Measurements from ENCODE around the gene MAU2.

The MAU2 gene

DNA sequence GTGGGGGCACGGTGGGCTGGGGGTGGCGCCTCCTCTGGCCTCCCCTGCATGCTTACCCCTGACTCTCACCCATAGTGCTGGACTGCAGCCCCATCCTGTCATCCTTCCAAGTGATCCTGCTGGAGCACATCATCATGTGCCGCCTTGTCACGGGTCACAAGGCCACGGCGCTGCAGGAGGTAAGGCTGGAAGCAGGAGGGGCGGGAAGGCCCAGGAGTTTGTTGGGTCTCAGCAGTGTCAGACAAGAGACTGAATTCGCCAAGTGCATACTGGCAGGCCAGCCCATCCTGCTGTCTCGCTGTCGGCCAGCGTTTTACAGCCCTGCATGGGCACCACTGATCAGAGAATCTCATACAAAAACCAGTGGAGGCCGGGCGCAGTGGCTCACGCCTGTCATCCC, 23.1 kb downstream of the MAU2 start:
- no peaks in the 10 kb centered on the region for H3K9me2 ChIP-seq (replicated peaks; ENCODE audit: control insufficient read depth, low read length)
- no peak overlapping the region for H3K27ac ChIP-seq (ENCODE audit: low read depth, low read length)
- H3K27me3 ChIP-seq (ENCODE audit: control insufficient read depth, low read length) = no peaks in the 10 kb centered on the region
- no peaks in the 10 kb centered on the region for H3K79me2 ChIP-seq (ENCODE audit: control insufficient read depth, low read length)
- no peaks in the 10 kb centered on the region for H3K9me3 ChIP-seq (ENCODE audit: control insufficient read depth, insufficient read depth, low read length)
- TF ChIP-seq EZH2phosphoT487 (IDR thresholded peaks at IDR 0.05; ENCODE audit: borderline replicate concordance, low read length) = no peak
- TF ChIP-seq, protein P1, sequence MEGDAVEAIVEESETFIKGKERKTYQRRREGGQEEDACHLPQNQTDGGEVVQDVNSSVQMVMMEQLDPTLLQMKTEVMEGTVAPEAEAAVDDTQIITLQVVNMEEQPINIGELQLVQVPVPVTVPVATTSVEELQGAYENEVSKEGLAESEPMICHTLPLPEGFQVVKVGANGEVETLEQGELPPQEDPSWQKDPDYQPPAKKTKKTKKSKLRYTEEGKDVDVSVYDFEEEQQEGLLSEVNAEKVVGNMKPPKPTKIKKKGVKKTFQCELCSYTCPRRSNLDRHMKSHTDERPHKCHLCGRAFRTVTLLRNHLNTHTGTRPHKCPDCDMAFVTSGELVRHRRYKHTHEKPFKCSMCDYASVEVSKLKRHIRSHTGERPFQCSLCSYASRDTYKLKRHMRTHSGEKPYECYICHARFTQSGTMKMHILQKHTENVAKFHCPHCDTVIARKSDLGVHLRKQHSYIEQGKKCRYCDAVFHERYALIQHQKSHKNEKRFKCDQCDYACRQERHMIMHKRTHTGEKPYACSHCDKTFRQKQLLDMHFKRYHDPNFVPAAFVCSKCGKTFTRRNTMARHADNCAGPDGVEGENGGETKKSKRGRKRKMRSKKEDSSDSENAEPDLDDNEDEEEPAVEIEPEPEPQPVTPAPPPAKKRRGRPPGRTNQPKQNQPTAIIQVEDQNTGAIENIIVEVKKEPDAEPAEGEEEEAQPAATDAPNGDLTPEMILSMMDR (IDR thresholded peaks at IDR 0.05; ENCODE audit: low read depth, low read length, poor library complexity, severe bottlenecking) = no peak
- peaks cover 72% of the 10 kb centered on the region for H3K36me3 ChIP-seq (ENCODE audit: control insufficient read depth, low read length)
- H3K4me3 ChIP-seq (ENCODE audit: low read length) = no peak overlapping the region
- no peaks in the 10 kb centered on the region for H3K4me1 ChIP-seq (ENCODE audit: control insufficient read depth, low read length)
- H3F3A ChIP-seq (ENCODE audit: control insufficient read depth, insufficient read depth) = no peaks in the 10 kb centered on the region
- no peaks in the 10 kb centered on the region for H4K20me1 ChIP-seq (ENCODE audit: control insufficient read depth, insufficient read depth, low read depth, low read length)
- H3K4me2 ChIP-seq (ENCODE audit: low read length) = no peak overlapping the region

DNA sequence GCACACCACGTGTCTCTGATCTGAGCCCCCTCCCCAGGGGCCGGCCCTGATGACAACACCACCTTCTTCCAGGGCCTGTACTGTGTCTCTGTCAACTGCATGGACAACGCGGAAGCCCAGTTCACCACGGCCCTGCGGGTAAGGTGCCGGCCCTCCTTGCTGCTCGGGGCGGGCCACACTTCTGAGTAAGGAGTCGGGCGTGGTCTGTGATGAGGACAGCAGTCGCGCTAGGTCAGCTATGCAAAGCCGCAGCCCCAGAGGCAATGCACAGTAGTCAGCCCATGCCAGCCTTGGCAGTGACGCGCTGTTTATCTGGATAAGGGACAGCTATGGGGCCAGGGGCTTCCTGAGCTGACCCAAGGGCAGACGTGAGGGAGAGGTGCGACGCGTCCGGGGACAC, 24.6 kb downstream of the MAU2 start:
- Histone ChIP-seq H3K9me3 (ENCODE audit: control insufficient read depth, insufficient read depth, low read length) (no peaks in the 10 kb centered on the region), H3K27ac (ENCODE audit: low read depth, low read length) (no peak overlapping the region), H3K4me1 (ENCODE audit: control insufficient read depth, low read length) (no peaks in the 10 kb centered on the region), H3F3A (ENCODE audit: control insufficient read depth, insufficient read depth) (no peaks in the 10 kb centered on the region), H3K79me2 (ENCODE audit: control insufficient read depth, low read length) (no peaks in the 10 kb centered on the region), H3K27me3 (ENCODE audit: control insufficient read depth, low read length) (no peaks in the 10 kb centered on the region), H3K4me3 (ENCODE audit: low read length) (no peak overlapping the region), H3K36me3 (ENCODE audit: control insufficient read depth, low read length) (peaks cover 79% of the 10 kb centered on the region), H3K4me2 (ENCODE audit: low read length) (no peak overlapping the region), H4K20me1 (ENCODE audit: control insufficient read depth, insufficient read depth, low read depth, low read length) (no peaks in the 10 kb centered on the region), H3K9me2 (replicated peaks; ENCODE audit: control insufficient read depth, low read length) (no peaks in the 10 kb centered on the region)
- no peak for TF ChIP-seq EZH2phosphoT487 (IDR thresholded peaks at IDR 0.05; ENCODE audit: borderline replicate concordance, low read length)

DNA sequence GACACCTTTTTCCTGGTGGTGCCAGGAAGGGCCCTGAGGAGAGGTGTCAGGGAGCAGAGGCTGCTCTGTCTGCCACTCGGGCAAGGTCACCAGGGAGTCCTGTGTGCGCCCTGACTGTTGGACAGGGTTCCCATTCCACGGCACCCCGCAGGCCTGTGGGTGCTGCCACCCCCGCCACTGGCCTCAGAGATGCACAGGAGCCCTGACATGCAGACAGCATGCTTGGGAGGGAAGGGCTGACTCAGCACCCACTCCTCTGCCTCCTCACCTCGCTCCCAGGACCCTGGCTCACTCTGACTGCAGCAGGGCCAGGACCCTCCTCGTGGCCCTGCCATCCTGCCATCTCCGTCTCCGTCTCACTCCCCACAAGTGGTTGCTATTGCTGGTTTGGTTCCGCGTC, 25.3 kb downstream of the MAU2 start:
- no peaks in the 10 kb centered on the region for H3K4me1 ChIP-seq (ENCODE audit: control insufficient read depth, low read length)
- TF ChIP-seq, protein P1 (IDR thresholded peaks at IDR 0.05; ENCODE audit: low read depth, low read length, poor library complexity, severe bottlenecking) = no peak
- no peak for TF ChIP-seq EZH2phosphoT487 (IDR thresholded peaks at IDR 0.05; ENCODE audit: borderline replicate concordance, low read length)
- no peaks in the 10 kb centered on the region for H4K20me1 ChIP-seq (ENCODE audit: control insufficient read depth, insufficient read depth, low read depth, low read length)

DNA sequence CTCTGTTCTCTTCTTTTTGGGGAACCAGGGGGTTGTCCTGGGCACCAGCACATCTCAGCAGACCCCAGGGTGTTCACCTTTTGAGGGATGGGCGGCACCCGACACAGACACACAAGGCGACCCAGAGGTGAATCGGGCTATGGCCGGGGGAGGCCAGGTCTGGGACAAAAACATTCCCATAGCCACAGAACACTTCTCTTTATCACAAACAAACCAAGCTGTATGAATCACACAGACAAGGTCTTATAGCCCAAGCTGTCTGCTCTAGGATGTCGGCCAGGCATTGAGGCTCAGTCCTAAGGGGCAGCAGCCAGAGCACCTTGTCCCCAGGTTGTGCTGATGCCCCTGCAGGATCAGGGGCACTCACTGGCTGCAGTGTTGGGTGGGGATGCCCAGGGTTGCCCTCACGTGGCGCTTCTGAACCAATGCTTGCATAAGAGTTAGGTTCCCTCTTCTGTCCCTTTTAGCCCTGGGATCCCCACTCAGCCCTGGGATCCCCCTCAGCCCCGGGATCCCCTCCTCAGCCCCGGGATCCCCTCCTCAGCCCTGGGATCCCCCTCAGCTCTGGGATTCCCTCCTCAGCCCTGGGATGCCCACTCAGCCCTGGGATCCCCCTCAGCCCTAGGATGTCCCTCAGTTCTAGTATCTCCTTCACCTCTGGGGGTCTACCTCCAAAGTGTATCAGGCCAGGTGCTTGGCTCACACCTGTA, 26.9 kb downstream of the MAU2 start:
- no peak overlapping the region for H3K4me3 ChIP-seq (ENCODE audit: low read length)
- H3K9me3 ChIP-seq (ENCODE audit: control insufficient read depth, insufficient read depth, low read length) = no peaks in the 10 kb centered on the region
- H3K4me1 ChIP-seq (ENCODE audit: control insufficient read depth, low read length) = no peaks in the 10 kb centered on the region
- no peak overlapping the region for H3K27ac ChIP-seq (ENCODE audit: low read depth, low read length)
- H3K79me2 ChIP-seq (ENCODE audit: control insufficient read depth, low read length) = no peaks in the 10 kb centered on the region
- H3F3A ChIP-seq (ENCODE audit: control insufficient read depth, insufficient read depth) = no peaks in the 10 kb centered on the region
- H4K20me1 ChIP-seq (ENCODE audit: control insufficient read depth, insufficient read depth, low read depth, low read length) = no peaks in the 10 kb centered on the region
- no peak overlapping the region for H3K4me2 ChIP-seq (ENCODE audit: low read length)
- H3K36me3 ChIP-seq (ENCODE audit: control insufficient read depth, low read length) = peaks cover 68% of the 10 kb centered on the region
- no peaks in the 10 kb centered on the region for H3K9me2 ChIP-seq (replicated peaks; ENCODE audit: control insufficient read depth, low read length)
- H3K27me3 ChIP-seq (ENCODE audit: control insufficient read depth, low read length) = no peaks in the 10 kb centered on the region
- TF ChIP-seq, protein P1 (IDR thresholded peaks at IDR 0.05; ENCODE audit: low read depth, low read length, poor library complexity, severe bottlenecking) = no peak
- TF ChIP-seq EZH2phosphoT487 (IDR thresholded peaks at IDR 0.05; ENCODE audit: borderline replicate concordance, low read length) = no peak

More for the DNA sequence above, 25.3 kb downstream of the MAU2 start:
- Histone ChIP-seq H3K4me2 (ENCODE audit: low read length) (no peak overlapping the region), H3K79me2 (ENCODE audit: control insufficient read depth, low read length) (no peaks in the 10 kb centered on the region), H3K36me3 (ENCODE audit: control insufficient read depth, low read length) (peaks cover 76% of the 10 kb centered on the region), H3K4me3 (ENCODE audit: low read length) (no peak overlapping the region), H3K9me3 (ENCODE audit: control insufficient read depth, insufficient read depth, low read length) (no peaks in the 10 kb centered on the region), H3K27ac (ENCODE audit: low read depth, low read length) (no peak overlapping the region), H3K9me2 (replicated peaks; ENCODE audit: control insufficient read depth, low read length) (no peaks in the 10 kb centered on the region), H3K27me3 (ENCODE audit: control insufficient read depth, low read length) (no peaks in the 10 kb centered on the region), H3F3A (ENCODE audit: control insufficient read depth, insufficient read depth) (no peaks in the 10 kb centered on the region)

All from DOHH2 (cell line).